Measurements from ENCODE around the gene UQCRQ. TPM values are rescaled to one million over a fixed set of nuclear protein-coding genes. Genes with fewer than 3 reads are reported as not detected.

Gene UQCRQ
- total and polyA plus RNA-seq, 2 donors from 2014 or later, result 306 to 1,158 TPM

GRCh38 chr5:132840896-132841295, 25.5 kb upstream of the UQCRQ start:
- Histone ChIP-seq H3K36me3 (ENCODE audit: control insufficient read depth in 2 of 3, insufficient read depth in 3 of 3, low read length in 3 of 3) (no peaks in the 10 kb centered on the region), H3K27me3 (ENCODE audit: control insufficient read depth, insufficient read depth, low read length) (no peaks in the 10 kb centered on the region), H3K4me3 (ENCODE audit: low read length in 3 of 3) (no peak overlapping the region), H3K4me1 (ENCODE audit: control insufficient read depth in 2 of 3, insufficient read depth in 2 of 3, low read depth in 1 of 3, low read length in 3 of 3) (peaks cover 0 to 5% (median 2%) of the 10 kb centered on the region in 3 donors), H3K9me3 (ENCODE audit: control insufficient read depth in 2 of 3, insufficient read depth in 1 of 3, low read length in 3 of 3) (no peaks in the 10 kb centered on the region), H3K27ac (ENCODE audit: low read depth in 2 of 2, low read length in 2 of 2) (no peak overlapping the region), H3K9ac (ENCODE audit: low read length in 3 of 3) (no peak overlapping the region)
- no peak for TF ChIP-seq CTCF (IDR thresholded peaks at IDR 0.05; ENCODE audit: borderline replicate concordance, extremely low read depth, insufficient read depth)
- DNase-seq (no peak), FAIRE-seq (no peak)
- intact Hi-C loops (cut with DNase I), result no loop called here

- H3K36me3 ChIP-seq (ENCODE audit: control insufficient read depth in 2 of 3, insufficient read depth in 3 of 3, low read length in 3 of 3), result no peaks in the 10 kb centered on the region
- intact Hi-C loops (cut with DNase I), result no loop called here
- TF ChIP-seq CTCF (IDR thresholded peaks at IDR 0.05; ENCODE audit: borderline replicate concordance, extremely low read depth, insufficient read depth), result no peak
- no peak overlapping the region for H3K9ac ChIP-seq (ENCODE audit: low read length in 3 of 3)
- H3K9me3 ChIP-seq (ENCODE audit: control insufficient read depth in 2 of 3, insufficient read depth in 1 of 3, low read length in 3 of 3), result no peaks in the 10 kb centered on the region
- peaks cover 0 to 5% (median 2%) of the 10 kb centered on the region in 3 donors for H3K4me1 ChIP-seq (ENCODE audit: control insufficient read depth in 2 of 3, insufficient read depth in 2 of 3, low read depth in 1 of 3, low read length in 3 of 3)
- DNase-seq, result no peak
- H3K27ac ChIP-seq (ENCODE audit: low read depth in 2 of 2, low read length in 2 of 2), result no peak overlapping the region
- H3K27me3 ChIP-seq (ENCODE audit: control insufficient read depth, insufficient read depth, low read length), result no peaks in the 10 kb centered on the region
- no peak overlapping the region for H3K4me3 ChIP-seq (ENCODE audit: low read length in 3 of 3)
- no peak for FAIRE-seq
Measured at GRCh38 chr5:132841305-132841704, 25.1 kb upstream of the UQCRQ start.

GRCh38 chr5:132848270-132848669, 18.2 kb upstream of the UQCRQ start:
- Histone ChIP-seq H3K9me3 (ENCODE audit: control insufficient read depth in 2 of 3, insufficient read depth in 1 of 3, low read length in 3 of 3) (no peaks in the 10 kb centered on the region), H3K4me3 (ENCODE audit: low read length in 3 of 3) (no peak overlapping the region), H3K27me3 (ENCODE audit: control insufficient read depth, insufficient read depth, low read length) (no peaks in the 10 kb centered on the region), H3K4me1 (ENCODE audit: control insufficient read depth in 2 of 3, insufficient read depth in 2 of 3, low read depth in 1 of 3, low read length in 3 of 3) (no peaks in the 10 kb centered on the region), H3K36me3 (ENCODE audit: control insufficient read depth in 2 of 3, insufficient read depth in 3 of 3, low read length in 3 of 3) (no peaks in the 10 kb centered on the region), H3K27ac (ENCODE audit: low read depth in 2 of 2, low read length in 2 of 2) (no peak overlapping the region), H3K9ac (ENCODE audit: low read length in 3 of 3) (no peak overlapping the region)
- FAIRE-seq, result no peak
- intact Hi-C loops (cut with DNase I), result no loop called here
- no peak for TF ChIP-seq CTCF (IDR thresholded peaks at IDR 0.05; ENCODE audit: borderline replicate concordance, extremely low read depth, insufficient read depth)
- DNase-seq, result no peak

- Histone ChIP-seq H3K4me3 (ENCODE audit: low read length in 3 of 3) (no peak overlapping the region), H3K27me3 (ENCODE audit: control insufficient read depth, insufficient read depth, low read length) (no peaks in the 10 kb centered on the region), H3K9ac (ENCODE audit: low read length in 3 of 3) (no peak overlapping the region), H3K27ac (ENCODE audit: low read depth in 2 of 2, low read length in 2 of 2) (no peak overlapping the region), H3K9me3 (ENCODE audit: control insufficient read depth in 2 of 3, insufficient read depth in 1 of 3, low read length in 3 of 3) (no peaks in the 10 kb centered on the region), H3K4me1 (ENCODE audit: control insufficient read depth in 2 of 3, insufficient read depth in 2 of 3, low read depth in 1 of 3, low read length in 3 of 3) (peaks cover 0 to under 1% (median 0%) of the 10 kb centered on the region in 3 donors), H3K36me3 (ENCODE audit: control insufficient read depth in 2 of 3, insufficient read depth in 3 of 3, low read length in 3 of 3) (no peaks in the 10 kb centered on the region)
- no peak for TF ChIP-seq CTCF (IDR thresholded peaks at IDR 0.05; ENCODE audit: borderline replicate concordance, extremely low read depth, insufficient read depth)
- FAIRE-seq (no peak), DNase-seq (peak in 1 of 5 donors; percentile 18)
- intact Hi-C loops (cut with DNase I), result no loop called here
Measured at GRCh38 chr5:132849347-132849746, 17.1 kb upstream of the UQCRQ start.

Measured in kidney (tissue), 14 donors.